ENCODE measurements around the gene C10orf90. TPM values are rescaled to one million over a fixed set of nuclear protein-coding genes. Genes with fewer than 3 reads are reported as not detected.

C10orf90 gene
- total RNA-seq, 1 experiment from 2014 or later, result 0.18 TPM

GRCh38 chr10:126632705-126633104 lies 37.8 kb downstream of the C10orf90 start:
- H3K4me2 ChIP-seq (ENCODE audit: low read length), result no peak overlapping the region
- no peaks in the 10 kb centered on the region for H3K9me2 ChIP-seq (replicated peaks; ENCODE audit: low read length)
- H3K79me2 ChIP-seq (ENCODE audit: low read length), result no peaks in the 10 kb centered on the region
- no peak overlapping the region for H3K9ac ChIP-seq (ENCODE audit: low read length)
- ATAC-seq (no peak), DNase-seq (no peak)
- no peaks in the 10 kb centered on the region for H3K36me3 ChIP-seq (ENCODE audit: low read depth, low read length)
- H3K27ac ChIP-seq (ENCODE audit: low read length), result no peak overlapping the region
- POLR2A ChIA-PET (ENCODE audit: unreplicated experiment), result no interaction called here
- CTCF ChIA-PET, result no interaction called here
- H4K20me1 ChIP-seq (ENCODE audit: low read length), result no peaks in the 10 kb centered on the region
- peaks cover 23% of the 10 kb centered on the region for H3K4me1 ChIP-seq (ENCODE audit: insufficient read depth, low read length)
- no peak for TF ChIP-seq EZH2phosphoT487 (IDR thresholded peaks at IDR 0.05; ENCODE audit: borderline replicate concordance, low read length)
- no peak for TF ChIP-seq EZH2 (IDR thresholded peaks at IDR 0.05; ENCODE audit: low read length, unreplicated experiment)
- no peak for TF ChIP-seq CTCF (conservative IDR thresholded peaks at IDR 0.05; ENCODE audit: low read depth, low read length)
- no peaks in the 10 kb centered on the region for H3F3A ChIP-seq (ENCODE audit: low read length, unreplicated experiment)
- H3K27me3 ChIP-seq (ENCODE audit: low read length), result no peaks in the 10 kb centered on the region
- no TSS peak for BruUV-seq (replicated peaks)
- intact Hi-C loops (cut with micrococcal nuclease), result no loop called here
- no peak overlapping the region for H2AFZ ChIP-seq (ENCODE audit: low read length)
- H3K4me3 ChIP-seq (ENCODE audit: low read length), result no peak overlapping the region
- H3K9me3 ChIP-seq (ENCODE audit: low read length), result no peaks in the 10 kb centered on the region

- Histone ChIP-seq H3K27ac (ENCODE audit: low read length) (no peak overlapping the region), H3K79me2 (ENCODE audit: low read length) (no peaks in the 10 kb centered on the region), H3F3A (ENCODE audit: low read length, unreplicated experiment) (no peaks in the 10 kb centered on the region), H3K4me2 (ENCODE audit: low read length) (no peak overlapping the region), H4K20me1 (ENCODE audit: low read length) (no peaks in the 10 kb centered on the region), H3K27me3 (ENCODE audit: low read length) (no peaks in the 10 kb centered on the region), H3K9me3 (ENCODE audit: low read length) (no peaks in the 10 kb centered on the region), H3K36me3 (ENCODE audit: low read depth, low read length) (no peaks in the 10 kb centered on the region), H3K9me2 (replicated peaks; ENCODE audit: low read length) (no peaks in the 10 kb centered on the region), H3K9ac (ENCODE audit: low read length) (no peak overlapping the region), H3K4me3 (ENCODE audit: low read length) (no peak overlapping the region), H2AFZ (ENCODE audit: low read length) (no peak overlapping the region), H3K4me1 (ENCODE audit: insufficient read depth, low read length) (peaks cover 15% of the 10 kb centered on the region)
- POLR2A ChIA-PET (ENCODE audit: unreplicated experiment), result no interaction called here
- ATAC-seq (no peak), DNase-seq (no peak)
- intact Hi-C loops (cut with micrococcal nuclease), result no loop called here
- TF ChIP-seq CTCF (conservative IDR thresholded peaks at IDR 0.05; ENCODE audit: low read depth, low read length), result no peak
- no peak for TF ChIP-seq EZH2 (IDR thresholded peaks at IDR 0.05; ENCODE audit: low read length, unreplicated experiment)
- TF ChIP-seq EZH2phosphoT487 (IDR thresholded peaks at IDR 0.05; ENCODE audit: borderline replicate concordance, low read length), result no peak
- CTCF ChIA-PET, result no interaction called here
- BruUV-seq (replicated peaks), result no TSS peak
Measured at GRCh38 chr10:126629925-126630624, 40.4 kb downstream of the C10orf90 start.

- no peaks in the 10 kb centered on the region for H3K9me3 ChIP-seq (ENCODE audit: low read length)
- POLR2A ChIA-PET (ENCODE audit: unreplicated experiment), result no interaction called here
- BruUV-seq (replicated peaks), result no TSS peak
Measured at GRCh38 chr10:126628746-126629145, 41.7 kb downstream of the C10orf90 start.

More at GRCh38 chr10:126628746-126629145, 41.7 kb downstream of the C10orf90 start:
- Histone ChIP-seq H3K9ac (ENCODE audit: low read length) (no peak overlapping the region), H3K9me2 (replicated peaks; ENCODE audit: low read length) (no peaks in the 10 kb centered on the region), H3K36me3 (ENCODE audit: low read depth, low read length) (no peaks in the 10 kb centered on the region), H3K4me2 (ENCODE audit: low read length) (no peak overlapping the region), H3F3A (ENCODE audit: low read length, unreplicated experiment) (no peaks in the 10 kb centered on the region), H3K79me2 (ENCODE audit: low read length) (no peaks in the 10 kb centered on the region), H2AFZ (ENCODE audit: low read length) (no peak overlapping the region), H3K4me3 (ENCODE audit: low read length) (no peak overlapping the region), H4K20me1 (ENCODE audit: low read length) (no peaks in the 10 kb centered on the region), H3K4me1 (ENCODE audit: insufficient read depth, low read length) (peaks cover 4% of the 10 kb centered on the region), H3K27ac (ENCODE audit: low read length) (no peak overlapping the region), H3K27me3 (ENCODE audit: low read length) (no peaks in the 10 kb centered on the region)
- no peak for ATAC-seq
- CTCF ChIA-PET, result no interaction called here
- intact Hi-C loops (cut with micrococcal nuclease), result no loop called here
- DNase-seq, result no peak
- TF ChIP-seq CTCF (conservative IDR thresholded peaks at IDR 0.05; ENCODE audit: low read depth, low read length) (no peak), EZH2 (IDR thresholded peaks at IDR 0.05; ENCODE audit: low read length, unreplicated experiment) (no peak), EZH2phosphoT487 (IDR thresholded peaks at IDR 0.05; ENCODE audit: borderline replicate concordance, low read length) (no peak)
